GM18873 (cell line): ENCODE results near the gene ARFIP1.
"Not testable (repeated sequence)": the region's sequence is repeated elsewhere in the genome, so short reads cannot be mapped to it uniquely, and the experiment has no call there.

Experiments used
- ATAC-seq: cut with Tn5 transposase; IDR thresholded peaks from one replicate; pipeline ENCODE4 v1.9.1; 2021; ENCODE audit warnings: mild to moderate bottlenecking, moderate library complexity, moderate number of reproducible peaks; ENCODE audit not compliant: unreplicated experiment, low FRiP score

ARFIP1 gene

GRCh38 chr4:152885185-152885584, 105.4 kb downstream of the ARFIP1 start:
- no peak for ATAC-seq

GRCh38 chr4:152886201-152886600, 106.4 kb downstream of the ARFIP1 start:
- ATAC-seq, result no peak

- ATAC-seq, result no peak
Measured at GRCh38 chr4:152887981-152888380, 108.2 kb downstream of the ARFIP1 start.

GRCh38 chr4:152892974-152893373, 113.2 kb downstream of the ARFIP1 start:
- no peak for ATAC-seq

- no peak for ATAC-seq
Measured at GRCh38 chr4:152894673-152895072, 114.9 kb downstream of the ARFIP1 start.

- ATAC-seq, result no peak
Measured at GRCh38 chr4:152896811-152897210, 117.1 kb downstream of the ARFIP1 start.

GRCh38 chr4:152898133-152898532, 118.4 kb downstream of the ARFIP1 start:
- ATAC-seq, result not testable (repeated sequence)

- no peak for ATAC-seq
Measured at GRCh38 chr4:152898606-152899005, 118.9 kb downstream of the ARFIP1 start.

- ATAC-seq, result no peak
Measured at GRCh38 chr4:152900395-152900794, 120.6 kb downstream of the ARFIP1 start.

- no peak for ATAC-seq
Measured at GRCh38 chr4:152901205-152901604, 121.5 kb downstream of the ARFIP1 start.

- ATAC-seq, result no peak
Measured at GRCh38 chr4:152903658-152904057, 123.9 kb downstream of the ARFIP1 start.

GRCh38 chr4:152909901-152910300, 130.1 kb downstream of the ARFIP1 start:
- ATAC-seq, result no peak

GRCh38 chr4:152910521-152910920, 130.8 kb downstream of the ARFIP1 start:
- ATAC-seq, result no peak

- no peak for ATAC-seq
Measured at GRCh38 chr4:152917543-152918395, 138.0 kb downstream of the ARFIP1 start.

GRCh38 chr4:152919826-152920225, 140.1 kb downstream of the ARFIP1 start:
- ATAC-seq, result no peak

GRCh38 chr4:152920768-152921167, 141.0 kb downstream of the ARFIP1 start:
- no peak for ATAC-seq

- no peak for ATAC-seq
Measured at GRCh38 chr4:152921284-152921683, 141.5 kb downstream of the ARFIP1 start.

- no peak for ATAC-seq
Measured at GRCh38 chr4:152925851-152926250, 146.1 kb downstream of the ARFIP1 start.

GRCh38 chr4:152926959-152927358, 147.2 kb downstream of the ARFIP1 start:
- ATAC-seq, result no peak

- no peak for ATAC-seq
Measured at GRCh38 chr4:152927737-152928136, 148.0 kb downstream of the ARFIP1 start.

- ATAC-seq, result no peak
Measured at GRCh38 chr4:152928286-152928685, 148.5 kb downstream of the ARFIP1 start.

GRCh38 chr4:152929888-152930287, 150.1 kb downstream of the ARFIP1 start:
- ATAC-seq, result no peak
